Stimulated activated naive CD8-positive, alpha-beta T cell treated with anti-CD3 and anti-CD28 coated beads, Interleukin-15, Interleukin-2, amounts not matched to agents 100 U/mL and 50 U/mL, for 24 hours (primary cell): ENCODE results near the gene GPR107.

ENCODE experiments used
- ATAC-seq: fragments of 150-1000 bp; cut with Tn5 transposase; one replicate; pipeline ENCODE4 v1.10.0; 2021
- DNase-seq: peaks from one replicate; pipeline ENCODE4 v3.0.0; 2021

The GPR107 gene

DNA sequence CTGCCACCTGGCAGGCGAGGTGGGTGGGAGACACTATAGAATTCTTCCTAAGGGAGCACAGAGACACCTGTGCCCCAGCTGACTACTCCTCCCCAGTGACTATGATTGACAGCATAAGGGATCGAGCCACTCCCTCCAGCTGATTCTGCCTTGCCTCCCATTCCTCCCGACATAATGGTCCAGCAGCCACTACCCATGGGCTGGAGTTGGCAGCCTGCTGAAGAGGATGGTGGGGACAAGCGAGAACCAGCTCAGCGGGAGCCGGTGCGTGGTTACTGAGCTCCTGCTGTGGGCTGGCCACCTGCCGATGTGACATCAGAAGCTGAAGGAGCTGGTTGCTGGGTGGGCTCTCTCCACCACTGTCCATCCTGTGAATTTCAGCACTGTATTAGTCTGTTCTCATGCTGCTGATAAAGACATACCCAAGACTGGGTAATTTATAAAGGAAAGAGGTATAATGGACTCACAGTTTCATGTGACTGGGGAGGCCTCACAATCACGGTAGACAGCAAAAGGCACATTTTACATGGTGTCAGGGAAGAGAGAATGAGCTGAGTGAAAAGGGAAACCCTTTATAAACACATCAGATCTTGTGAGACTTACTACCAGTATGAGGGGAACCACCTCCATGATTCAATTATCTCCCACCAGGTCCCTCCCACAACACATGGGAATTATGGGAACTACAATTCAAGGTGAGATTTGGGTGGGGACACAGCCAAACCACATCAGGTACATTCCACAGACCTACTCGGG lies 106.4 kb downstream of the GPR107 start:
- ATAC-seq (no peak), DNase-seq (no peak)

GRCh38 chr9:130160862-130161470 lies 107.3 kb downstream of the GPR107 start:
- ATAC-seq (no peak), DNase-seq (no peak)

- DNase-seq (no peak), ATAC-seq (no peak)
Observed at GRCh38 chr9:130165579-130165978, 111.9 kb downstream of the GPR107 start.

DNA sequence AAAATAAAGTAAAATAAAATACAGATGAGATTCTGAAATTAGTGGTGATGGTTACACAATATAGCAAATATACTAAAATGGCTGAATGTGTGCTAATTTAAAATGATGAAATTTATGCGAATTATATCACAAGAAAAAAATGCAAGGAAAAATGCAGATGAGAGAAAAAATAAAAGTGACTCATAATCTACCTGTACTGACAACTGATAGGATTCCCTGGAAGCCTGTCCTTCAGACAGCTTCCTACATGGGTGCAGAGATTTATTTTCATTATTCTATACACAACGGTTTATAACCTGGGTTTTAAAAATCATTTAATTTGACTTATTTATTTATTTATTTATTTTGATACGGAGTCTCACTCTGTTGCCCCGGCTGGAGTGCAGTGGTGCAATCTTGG lies 112.7 kb downstream of the GPR107 start:
- no peak for ATAC-seq
- no peak for DNase-seq

GRCh38 chr9:130167927-130168326 lies 114.2 kb downstream of the GPR107 start:
- no peak for DNase-seq

DNA sequence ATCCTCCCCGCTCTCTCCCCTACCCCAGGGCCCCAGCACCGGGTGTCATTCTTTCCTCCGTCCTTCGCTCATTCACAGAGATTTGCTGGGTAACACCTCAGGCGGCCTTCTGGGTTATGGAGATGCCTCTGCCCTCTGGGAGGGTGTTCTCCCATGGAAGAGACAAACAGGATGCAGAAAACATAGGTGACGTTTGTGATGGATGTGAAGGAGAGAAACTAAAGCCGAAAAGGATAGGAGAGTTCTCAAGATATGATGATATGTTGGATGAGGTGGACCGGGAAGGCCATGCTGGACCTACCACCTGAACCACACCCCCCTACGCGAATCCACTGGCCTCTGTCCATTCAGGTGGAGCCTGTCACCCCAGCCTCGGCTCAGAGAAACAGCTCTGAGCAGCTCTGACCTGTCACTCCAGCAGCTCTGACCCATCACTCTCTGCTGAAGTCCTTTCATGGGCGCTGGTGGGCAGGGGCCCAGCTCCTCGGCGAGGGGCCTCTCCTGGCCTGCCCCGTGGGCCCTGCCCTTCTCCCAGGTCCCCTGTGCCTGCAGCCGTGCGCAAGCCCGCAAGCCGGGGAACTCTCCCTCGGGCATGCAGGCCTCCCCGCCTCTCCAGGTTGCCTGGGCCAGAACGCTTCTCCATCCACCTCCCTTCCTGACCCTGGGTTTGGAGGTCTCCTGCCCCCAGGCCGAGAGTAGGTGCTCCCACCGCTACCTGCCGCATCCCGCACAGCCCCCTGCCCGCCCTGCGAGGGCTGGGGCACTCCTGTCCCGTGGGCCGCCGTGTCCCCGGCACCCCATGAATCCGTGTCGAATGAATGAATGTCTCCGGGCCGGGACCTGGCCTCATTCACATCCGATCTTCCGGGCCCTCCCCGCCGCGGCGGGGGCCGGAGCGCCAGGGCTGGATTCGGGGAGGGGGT lies 117.8 kb downstream of the GPR107 start:
- ATAC-seq (no peak), DNase-seq (no peak)

More at GRCh38 chr9:130167927-130168326, 114.2 kb downstream of the GPR107 start:
- ATAC-seq = no peak

- DNase-seq = peak; percentile 68
- ATAC-seq = peak; percentile 70
Observed at GRCh38 chr9:130172161-130172857, 118.6 kb downstream of the GPR107 start, which contains the start of gene NCS1. Gene NCS1, plus strand, starts transcription at chr9:130172404. Its CDS starts 260 bp downstream, at chr9:130172664.

DNA sequence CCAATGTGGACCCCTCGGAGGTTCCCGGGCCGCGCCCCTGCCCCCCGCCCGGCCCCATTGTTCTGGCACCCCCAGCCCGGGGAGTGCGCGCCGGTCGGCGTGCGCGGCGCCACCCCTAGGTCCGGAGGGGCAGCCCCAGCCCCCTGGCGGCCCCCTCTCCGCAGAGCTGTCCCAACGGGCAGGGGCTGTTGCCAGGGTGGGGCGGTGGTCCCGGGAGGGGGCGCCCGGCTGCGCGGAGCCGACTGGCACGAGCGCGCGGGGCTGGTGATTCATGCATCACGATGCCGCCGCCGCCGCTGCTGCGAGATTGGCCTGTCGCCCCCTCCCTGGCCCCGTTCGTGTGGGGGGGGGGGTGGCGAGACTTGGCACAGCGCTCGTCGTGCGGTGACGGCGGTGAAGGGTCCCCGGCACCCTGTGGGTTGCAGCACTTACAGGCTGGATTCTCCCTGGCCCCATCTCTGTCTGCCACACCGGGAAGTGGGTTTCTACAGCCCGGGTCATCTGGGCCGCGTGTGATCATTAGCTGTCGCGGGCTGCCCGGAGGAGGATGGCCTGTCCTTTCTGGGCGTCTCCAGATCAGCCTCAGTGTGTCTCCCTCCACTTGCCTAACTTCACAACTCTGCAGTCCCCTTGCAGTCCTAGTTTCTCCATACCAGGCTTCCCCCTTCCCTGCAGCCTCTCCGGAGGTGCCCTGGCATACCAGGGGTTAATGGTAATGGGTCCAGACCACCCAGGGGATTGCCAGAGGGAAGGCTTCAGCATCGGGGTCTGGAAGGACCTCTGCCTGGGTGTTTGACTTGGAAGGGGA lies 119.4 kb downstream of the GPR107 start:
- peak; percentile 28 for ATAC-seq
- peak; percentile 65 for DNase-seq

DNA sequence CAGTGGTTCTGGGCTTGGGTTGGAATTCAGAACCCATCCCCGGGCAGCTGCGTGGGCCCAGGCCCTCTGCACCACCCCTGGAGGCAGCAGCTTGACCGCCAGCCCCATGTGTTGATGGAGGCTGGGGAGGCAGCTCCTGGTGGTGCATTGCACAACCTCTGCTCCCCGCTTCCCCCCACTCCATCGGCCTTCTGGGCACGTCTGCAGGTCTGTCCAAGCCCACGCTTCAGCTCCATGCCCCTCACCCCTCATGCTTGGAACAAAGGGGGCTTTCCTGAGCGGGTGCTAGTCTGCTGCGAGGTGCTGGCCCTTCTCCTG lies 119.9 kb downstream of the GPR107 start:
- no peak for ATAC-seq

DNA sequence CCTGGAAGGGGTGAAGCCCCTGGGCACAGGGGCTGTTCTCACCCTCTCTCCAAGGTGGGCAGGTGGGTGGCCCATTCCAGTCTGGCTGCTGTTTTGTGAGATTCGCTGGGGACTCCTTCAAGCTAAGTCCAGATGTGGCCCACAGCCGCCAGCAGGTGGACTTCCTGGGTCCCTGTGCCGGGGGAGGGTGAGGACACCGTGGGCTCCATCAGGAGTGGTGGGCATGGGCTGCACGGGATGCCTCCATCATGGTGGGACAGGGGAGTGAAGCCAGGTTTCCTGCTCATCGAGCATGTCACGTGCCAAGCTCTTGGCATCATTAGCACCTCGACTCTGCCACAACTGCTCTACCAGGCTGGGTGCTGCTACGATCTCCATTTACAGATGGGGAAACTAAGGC lies 120.3 kb downstream of the GPR107 start:
- ATAC-seq = no peak
- DNase-seq = no peak

More for the DNA sequence above, 119.9 kb downstream of the GPR107 start:
- DNase-seq = no peak

GRCh38 chr9:130174920-130175321 lies 121.2 kb downstream of the GPR107 start:
- DNase-seq (no peak), ATAC-seq (no peak)

- ATAC-seq = no peak
- DNase-seq = no peak
Observed at GRCh38 chr9:130175355-130175754, 121.6 kb downstream of the GPR107 start.

GRCh38 chr9:130176760-130177159 lies 123.1 kb downstream of the GPR107 start:
- ATAC-seq (no peak), DNase-seq (no peak)

DNA sequence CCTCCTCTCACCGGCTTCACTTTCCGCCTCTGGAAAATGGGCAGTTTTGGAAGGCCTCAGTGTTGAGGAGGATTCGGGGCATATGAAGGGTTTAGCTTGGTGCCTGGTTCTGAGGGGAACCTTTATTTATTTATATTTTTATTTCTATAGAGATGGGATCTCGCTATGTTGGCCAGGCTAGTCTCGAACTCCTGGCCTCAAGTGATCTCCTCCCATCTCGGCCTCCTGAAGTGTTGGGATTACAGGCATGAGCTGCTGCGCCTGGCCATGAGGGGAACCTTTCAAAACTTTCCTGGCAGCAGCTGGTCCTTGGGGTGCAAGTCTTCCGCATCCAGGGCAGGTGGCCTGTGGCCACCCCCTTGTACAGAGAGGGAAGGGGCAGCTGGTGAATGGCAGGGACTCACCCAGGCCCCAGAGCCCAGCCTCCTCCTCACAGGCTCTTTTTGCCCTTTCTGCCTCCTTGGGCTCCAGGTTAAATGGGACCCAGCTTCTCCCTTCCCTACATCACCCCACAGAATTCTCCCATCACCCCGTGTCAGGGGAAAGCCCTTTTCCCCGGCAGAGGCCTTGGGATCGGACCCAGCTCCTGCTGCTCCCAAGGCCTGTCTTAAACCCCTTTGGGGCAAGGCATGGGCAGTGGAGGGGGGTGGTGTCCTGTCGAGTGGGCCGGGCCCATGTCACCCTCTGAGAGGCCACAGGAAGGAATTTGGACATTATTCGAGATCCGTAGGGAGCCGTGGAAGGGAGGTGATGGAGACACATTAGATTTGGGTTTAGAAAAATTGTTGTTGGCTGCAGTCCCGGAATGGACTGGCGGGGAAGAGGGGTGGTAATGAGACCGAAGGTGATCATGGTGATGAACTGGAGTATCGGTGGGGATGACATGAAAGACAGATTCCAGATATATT lies 124.4 kb downstream of the GPR107 start:
- no peak for DNase-seq
- no peak for ATAC-seq

- no peak for DNase-seq
Observed at GRCh38 chr9:130179331-130179907, 125.7 kb downstream of the GPR107 start.

DNA sequence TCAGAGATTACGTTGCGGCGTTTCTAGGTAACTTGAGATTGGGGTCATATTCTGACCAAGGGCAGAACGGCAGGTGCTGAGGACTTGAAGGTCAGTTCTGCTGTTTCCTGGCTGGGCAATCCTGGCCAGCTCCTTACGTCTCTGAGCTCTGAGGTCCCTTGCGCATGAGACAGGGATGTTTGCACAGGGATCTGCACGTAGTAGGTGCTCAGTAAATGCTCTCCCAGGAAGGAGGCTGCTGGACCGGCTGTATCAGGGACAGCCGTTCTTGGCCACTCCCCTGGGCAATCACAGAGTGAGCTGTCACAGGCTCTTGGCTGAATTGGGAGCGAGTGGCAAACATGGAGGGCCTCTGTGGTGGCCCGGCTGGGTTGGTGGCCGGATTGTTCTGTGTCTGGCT lies 126.8 kb downstream of the GPR107 start:
- DNase-seq (no peak), ATAC-seq (no peak)

More at GRCh38 chr9:130179331-130179907, 125.7 kb downstream of the GPR107 start:
- no peak for ATAC-seq

DNA sequence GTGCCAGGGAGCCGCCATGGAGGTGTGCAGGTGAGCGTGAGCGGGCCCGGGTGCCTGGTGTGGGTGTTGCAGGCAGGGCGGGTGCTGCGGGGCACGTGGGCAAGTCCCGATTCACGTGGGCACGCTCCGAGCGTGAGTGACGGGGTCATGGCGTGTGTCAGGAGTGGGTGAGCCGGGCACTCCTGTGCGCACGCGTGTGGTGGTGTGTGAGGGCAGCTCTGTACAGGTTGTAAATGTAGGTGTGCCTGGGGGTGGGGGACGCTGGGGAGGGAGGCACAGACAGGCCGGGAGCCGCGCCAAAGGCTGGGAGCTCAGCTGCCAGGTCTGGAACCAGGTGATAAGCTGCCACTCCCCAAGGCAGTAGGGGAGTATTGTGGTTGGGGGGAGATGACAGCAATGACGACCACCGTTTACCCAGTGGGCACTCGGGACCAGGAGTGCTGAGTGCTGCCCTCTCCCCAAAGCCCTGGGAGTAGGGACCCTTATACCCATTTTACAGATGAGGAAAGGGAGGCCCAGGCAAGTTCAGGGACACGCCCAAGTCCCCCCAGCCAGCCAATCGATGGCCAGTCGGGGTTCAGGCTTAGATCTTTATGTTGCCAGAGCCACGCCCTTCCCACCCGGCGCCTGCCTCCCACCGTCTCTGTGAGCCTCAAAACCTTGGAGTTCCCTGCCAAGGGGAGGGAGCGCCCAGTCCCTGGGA lies 128.1 kb downstream of the GPR107 start:
- no peak for DNase-seq
- ATAC-seq = no peak

DNA sequence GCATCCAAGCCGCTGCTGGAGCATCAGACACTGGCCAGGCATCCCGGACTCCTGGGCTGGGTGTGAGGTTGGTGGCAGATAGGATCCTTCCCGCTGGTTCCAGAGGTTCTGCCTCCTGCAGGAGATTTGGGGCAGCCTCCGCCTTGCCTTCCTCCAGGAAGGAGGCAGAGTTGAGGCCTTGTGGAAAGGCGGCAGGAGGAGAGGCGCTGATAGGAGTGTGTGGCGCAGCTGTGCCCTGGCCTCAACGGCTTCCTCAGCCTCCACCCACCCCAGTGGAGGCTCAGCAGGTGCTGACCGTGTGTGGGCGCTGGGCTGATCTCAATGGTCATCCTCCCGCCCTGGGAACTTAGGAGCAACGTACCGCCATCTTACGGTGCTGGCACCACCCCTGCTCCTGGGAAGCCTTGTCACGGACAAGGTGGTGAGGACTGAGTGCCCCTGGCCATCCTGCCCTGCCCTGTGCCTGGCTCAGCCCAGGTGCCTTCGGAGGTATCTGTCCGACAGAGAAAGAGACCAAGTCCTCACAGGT lies 128.7 kb downstream of the GPR107 start:
- DNase-seq = no peak
- ATAC-seq = no peak
